Upper lobe of left lung (tissue), 6 donors: ENCODE measurements around the gene CCDC54. TPM values are rescaled to one million over a fixed set of nuclear protein-coding genes. Genes with fewer than 3 reads are reported as not detected.

Source experiments
- ATAC-seq, 2 donors: fragments of 200-7000 bp; cut with Tn5 transposase; one replicate each; pipeline ENCODE4 v1.9.1; 2022; ENCODE audit warnings: mild to moderate bottlenecking in 2 of 2, moderate library complexity in 2 of 2; ENCODE audit not compliant: low FRiP score in 2 of 2
- DNase-seq, 2 donors: peaks; one replicate each; pipeline ENCODE4 v3.0.0-alpha.2; 2019 to 2020
- H3K27ac ChIP-seq, 4 donors: fragments of 200-600 bp; sonication (generic); one replicate each; pipeline ENCODE4 v1.5.1; 2016 to 2019
- H3K27me3 ChIP-seq, 4 donors: fragments of 200-600 bp; sonication (generic); one replicate each; pipeline ENCODE4 v1.5.1; 2017 to 2019
- H3K36me3 ChIP-seq, 4 donors: fragments of 200-600 bp; sonication (generic); one replicate each; pipeline ENCODE4 v1.5.1; 2016 to 2019
- H3K4me1 ChIP-seq, 4 donors: fragments of 200-600 bp; sonication (generic); one replicate each; pipeline ENCODE4 v1.5.1; 2018 to 2019
- H3K4me3 ChIP-seq, 4 donors: fragments of 200-600 bp; sonication (generic); one replicate each; pipeline ENCODE4 v1.5.1; 2017 to 2019; ENCODE audit warnings: mild to moderate bottlenecking in 2 of 4, moderate library complexity in 1 of 4
- H3K9me3 ChIP-seq, 4 donors: fragments of 200-600 bp; sonication (generic); one replicate each; pipeline ENCODE4 v1.5.1; 2018 to 2019
- EP300 ChIP-seq, 4 donors: sonication (generic); formaldehyde crosslinking; IDR thresholded peaks; one replicate each; pipeline ENCODE4 v1.5.1; 2017; ENCODE audit warnings: antibody characterized with exemption in 4 of 4, control low read depth in 2 of 4
- POLR2A ChIP-seq, 4 donors: fragments of 450-650 bp; IDR thresholded peaks; one replicate each; pipeline ENCODE4 v1.5.1; 2016 to 2017; ENCODE audit warnings: antibody characterized with exemption in 4 of 4, mild to moderate bottlenecking in 2 of 4
- POLR2AphosphoS5 ChIP-seq, 2 donors: sonication (generic); formaldehyde crosslinking; IDR thresholded peaks; one replicate each; pipeline ENCODE4 v1.5.1; 2017; ENCODE audit warnings: antibody characterized with exemption in 2 of 2
- WGBS, 2 donors: methylation state at CpG; one replicate each; pipeline ENCODE4 v1.1.5; 2017 to 2018; 5-methylcytosine and 5-hydroxymethylcytosine counted together
- total RNA-seq, 6 donors: library from RNA; depleted of rRNA in 4 of 6; stranded (reverse); fragments of >200 nt in 4 of 6; gene quantifications; one replicate each; pipeline versions ENCODE4 v1.1.0 to v1.2.1, GENCODE V29; 2016 to 2021
- TF ChIP-seq, protein P1 (sequence below), 6 experiments: fragments of 450-650 bp in 4 of 6; fragments of 200-600 bp in 2 of 6; sonication (generic) in 2 of 6; IDR thresholded peaks; one replicate each; pipeline ENCODE4 v1.5.1; 2016 to 2019; ENCODE audit warnings: antibody characterized with exemption in 6 of 6
- donor health status: DM: no; HTN: no; CAD: no; lungs with moderate emphysema.
- donor health status: DM: no; HTN: yes; CAD: no; lungs with severe emphysema.

The CCDC54 gene
- total RNA-seq, 6 donors from 2014 or later = not detected

GRCh38 chr3:107387555-107387954 is 10.3 kb downstream of the CCDC54 start:
- WGBS, 2 donors = 82 to 89% methylated on average over 3 of the region's 3 CpGs
- TF ChIP-seq, protein P1, sequence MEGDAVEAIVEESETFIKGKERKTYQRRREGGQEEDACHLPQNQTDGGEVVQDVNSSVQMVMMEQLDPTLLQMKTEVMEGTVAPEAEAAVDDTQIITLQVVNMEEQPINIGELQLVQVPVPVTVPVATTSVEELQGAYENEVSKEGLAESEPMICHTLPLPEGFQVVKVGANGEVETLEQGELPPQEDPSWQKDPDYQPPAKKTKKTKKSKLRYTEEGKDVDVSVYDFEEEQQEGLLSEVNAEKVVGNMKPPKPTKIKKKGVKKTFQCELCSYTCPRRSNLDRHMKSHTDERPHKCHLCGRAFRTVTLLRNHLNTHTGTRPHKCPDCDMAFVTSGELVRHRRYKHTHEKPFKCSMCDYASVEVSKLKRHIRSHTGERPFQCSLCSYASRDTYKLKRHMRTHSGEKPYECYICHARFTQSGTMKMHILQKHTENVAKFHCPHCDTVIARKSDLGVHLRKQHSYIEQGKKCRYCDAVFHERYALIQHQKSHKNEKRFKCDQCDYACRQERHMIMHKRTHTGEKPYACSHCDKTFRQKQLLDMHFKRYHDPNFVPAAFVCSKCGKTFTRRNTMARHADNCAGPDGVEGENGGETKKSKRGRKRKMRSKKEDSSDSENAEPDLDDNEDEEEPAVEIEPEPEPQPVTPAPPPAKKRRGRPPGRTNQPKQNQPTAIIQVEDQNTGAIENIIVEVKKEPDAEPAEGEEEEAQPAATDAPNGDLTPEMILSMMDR (IDR thresholded peaks at IDR 0.05) = no peak
- TF ChIP-seq POLR2A (IDR thresholded peaks at IDR 0.05) (no peak), EP300 (IDR thresholded peaks at IDR 0.05) (no peak)
- no peak for DNase-seq
- no peaks in the 10 kb centered on the region for H3K9me3 ChIP-seq
- H3K4me1 ChIP-seq = peaks cover 0 to 4% (median 0%) of the 10 kb centered on the region in 4 donors
- no peak overlapping the region for H3K27ac ChIP-seq
- no peaks in the 10 kb centered on the region for H3K27me3 ChIP-seq
- H3K4me3 ChIP-seq = no peak overlapping the region
- H3K36me3 ChIP-seq = no peaks in the 10 kb centered on the region
- ATAC-seq = no peak

- H3K27ac ChIP-seq = no peak overlapping the region
- H3K9me3 ChIP-seq = no peaks in the 10 kb centered on the region
- DNase-seq (no peak), ATAC-seq (no peak)
- no peaks in the 10 kb centered on the region for H3K27me3 ChIP-seq
- H3K4me1 ChIP-seq = no peaks in the 10 kb centered on the region
- H3K36me3 ChIP-seq = no peaks in the 10 kb centered on the region
- WGBS, 2 donors = 90 to 95% methylated on average over 3 of the region's 3 CpGs
- TF ChIP-seq POLR2A (IDR thresholded peaks at IDR 0.05) (no peak), POLR2AphosphoS5 (IDR thresholded peaks at IDR 0.05) (no peak)
- H3K4me3 ChIP-seq = no peak overlapping the region
Observed at GRCh38 chr3:107392549-107393165, 15.4 kb downstream of the CCDC54 start.

- H3K4me3 ChIP-seq = no peak overlapping the region
- H3K9me3 ChIP-seq = no peaks in the 10 kb centered on the region
- no peak for TF ChIP-seq POLR2A (IDR thresholded peaks at IDR 0.05)
- TF ChIP-seq, protein P1 (IDR thresholded peaks at IDR 0.05) = no peak
- TF ChIP-seq POLR2AphosphoS5 (IDR thresholded peaks at IDR 0.05) = no peak
- no peak for TF ChIP-seq EP300 (IDR thresholded peaks at IDR 0.05)
- DNase-seq (no peak), ATAC-seq (no peak)
- no peaks in the 10 kb centered on the region for H3K27me3 ChIP-seq
- no peaks in the 10 kb centered on the region for H3K4me1 ChIP-seq
- H3K27ac ChIP-seq = no peak overlapping the region
- 92 to 97% methylated on average over 1 of the region's 1 CpG for WGBS, 2 donors
- no peaks in the 10 kb centered on the region for H3K36me3 ChIP-seq
Observed at GRCh38 chr3:107394502-107394901, 17.3 kb downstream of the CCDC54 start.

DNA sequence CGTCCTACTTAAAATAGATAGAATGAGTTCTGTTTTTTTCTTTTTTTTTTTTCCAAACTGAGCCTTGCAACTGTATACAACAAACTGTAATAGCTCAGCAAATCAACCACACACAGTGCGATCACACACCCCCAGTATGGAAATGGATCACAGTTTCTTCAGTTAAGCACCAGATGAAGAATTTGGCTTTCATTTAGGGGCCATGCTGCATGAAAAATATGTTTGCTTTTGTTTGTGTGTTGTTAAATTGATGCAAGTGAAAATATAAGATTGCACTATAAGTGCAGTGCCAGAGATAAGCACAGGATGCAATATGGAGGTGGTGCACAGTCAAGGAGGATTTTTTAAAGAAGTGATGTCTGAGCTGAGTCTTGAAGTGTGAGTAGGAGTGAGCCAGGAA is 17.8 kb downstream of the CCDC54 start:
- 91 to 98% methylated on average over 2 of the region's 2 CpGs for WGBS, 2 donors
- Histone ChIP-seq H3K4me3 (no peak overlapping the region), H3K4me1 (no peaks in the 10 kb centered on the region), H3K36me3 (no peaks in the 10 kb centered on the region), H3K27ac (no peak overlapping the region), H3K9me3 (no peaks in the 10 kb centered on the region), H3K27me3 (no peaks in the 10 kb centered on the region)
- DNase-seq (no peak), ATAC-seq (no peak)
- TF ChIP-seq, protein P1 (IDR thresholded peaks at IDR 0.05) = no peak
- TF ChIP-seq EP300 (IDR thresholded peaks at IDR 0.05) (no peak), POLR2AphosphoS5 (IDR thresholded peaks at IDR 0.05) (no peak), POLR2A (IDR thresholded peaks at IDR 0.05) (no peak)

- H3K36me3 ChIP-seq = no peaks in the 10 kb centered on the region
- H3K4me1 ChIP-seq = no peaks in the 10 kb centered on the region
- ATAC-seq = no peak
- H3K27ac ChIP-seq = no peak overlapping the region
- 80 to 91% methylated on average over 1 of the region's 1 CpG for WGBS, 2 donors
- no peak for TF ChIP-seq EP300 (IDR thresholded peaks at IDR 0.05)
- TF ChIP-seq, protein P1 (IDR thresholded peaks at IDR 0.05) = no peak
- TF ChIP-seq POLR2AphosphoS5 (IDR thresholded peaks at IDR 0.05) = no peak
- TF ChIP-seq POLR2A (IDR thresholded peaks at IDR 0.05) = no peak
- H3K9me3 ChIP-seq = no peaks in the 10 kb centered on the region
- no peak overlapping the region for H3K4me3 ChIP-seq
- H3K27me3 ChIP-seq = no peaks in the 10 kb centered on the region
- DNase-seq = no peak
Observed at GRCh38 chr3:107401301-107401700, 24.1 kb downstream of the CCDC54 start.
